Lower leg skin (tissue), 3 donors: ENCODE measurements around the gene TPH2.

ENCODE experiments used
- CTCF ChIP-seq, 3 donors: fragments of 450-650 bp; IDR thresholded peaks; one replicate each; pipeline ENCODE4 v1.5.1; 2016; ENCODE audit warnings: antibody characterized with exemption in 3 of 3, mild to moderate bottlenecking in 3 of 3, moderate library complexity in 2 of 3
- POLR2A ChIP-seq, 2 donors: fragments of 450-650 bp; IDR thresholded peaks; one replicate each; pipeline ENCODE4 v1.6.1; 2016 to 2017; ENCODE audit warnings: antibody characterized with exemption in 2 of 2, mild to moderate bottlenecking in 1 of 2, moderate library complexity in 1 of 2

- TF ChIP-seq CTCF (IDR thresholded peaks at IDR 0.05) (no peak), POLR2A (IDR thresholded peaks at IDR 0.05) (no peak)
These were observed 48.2 kb upstream of the TPH2 start for GRCh38 chr12:71890475-71890874.
